Measurements from ENCODE around the gene DZANK1. TPM values are rescaled to one million over a fixed set of nuclear protein-coding genes. Genes with fewer than 3 reads are reported as not detected.
"Not testable (repeated sequence)": the region's sequence is repeated elsewhere in the genome, so short reads cannot be mapped to it uniquely, and the experiment has no call there.

The DZANK1 gene
- total RNA-seq, 1 donor from 2014 or later, result 0.66 TPM

- DNase-seq (ENCODE audit: low read depth, low spot score), result no peak
Observed at GRCh38 chr20:18380908-18381529, 85.8 kb downstream of the DZANK1 start.

- no peak for DNase-seq (ENCODE audit: low read depth, low spot score)
Observed at GRCh38 chr20:18377896-18378481, 88.8 kb downstream of the DZANK1 start.

GRCh38 chr20:18375551-18375950, 91.3 kb downstream of the DZANK1 start:
- DNase-seq (ENCODE audit: low read depth, low spot score), result not testable (repeated sequence)

GRCh38 chr20:18372296-18372695, 94.5 kb downstream of the DZANK1 start:
- DNase-seq (ENCODE audit: low read depth, low spot score), result no peak

GRCh38 chr20:18364768-18365167, 102.1 kb downstream of the DZANK1 start:
- DNase-seq (ENCODE audit: low read depth, low spot score), result no peak

- no peak for DNase-seq (ENCODE audit: low read depth, low spot score)
Observed at GRCh38 chr20:18363708-18364107, 103.1 kb downstream of the DZANK1 start.

GRCh38 chr20:18362916-18363315, 103.9 kb downstream of the DZANK1 start:
- DNase-seq (ENCODE audit: low read depth, low spot score), result no peak

GRCh38 chr20:18361678-18362077, 105.2 kb downstream of the DZANK1 start:
- DNase-seq (ENCODE audit: low read depth, low spot score), result no peak

GRCh38 chr20:18360635-18361034, 106.2 kb downstream of the DZANK1 start:
- no peak for DNase-seq (ENCODE audit: low read depth, low spot score)

- DNase-seq (ENCODE audit: low read depth, low spot score), result no peak
Observed at GRCh38 chr20:18359854-18360253, 107.0 kb downstream of the DZANK1 start.

GRCh38 chr20:18349749-18350148, 117.1 kb downstream of the DZANK1 start:
- not testable (repeated sequence) for DNase-seq (ENCODE audit: low read depth, low spot score)

Other genes starting within 250 kb of the DZANK1 start
- gene ZNF133, start 178.5 kb downstream of the DZANK1 start, total RNA-seq, result 16.2 and 16.7 TPM in 2 replicates
- 14.5 and 15.6 TPM in 2 replicates for gene POLR3F, start 360 bp upstream of the DZANK1 start, total RNA-seq
- 13.6 and 15.7 TPM in 2 replicates for gene RBBP9, start 30.2 kb upstream of the DZANK1 start, total RNA-seq
- gene SEC23B, start 40.9 kb upstream of the DZANK1 start, total RNA-seq, result 49.2 and 64.4 TPM in 2 replicates
- gene SMIM26, start 100.4 kb upstream of the DZANK1 start, total RNA-seq, result 40.9 and 114 TPM in 2 replicates
- gene DTD1, start 121.0 kb upstream of the DZANK1 start, total RNA-seq, result 84.4 and 146 TPM in 2 replicates